ENCODE data around the gene FAM234A.

- TF ChIP-seq CTCF (conservative IDR thresholded peaks at IDR 0.05 in 1 of 2, IDR thresholded peaks at IDR 0.05 in 1 of 2; ENCODE audit: extremely low read depth in 1 of 2, insufficient read depth in 1 of 2, low read depth in 1 of 2, low read length in 2 of 2) (no peak), EZH2 (IDR thresholded peaks at IDR 0.05; ENCODE audit: borderline replicate concordance, low read length) (no peak)
Observed at GRCh38 chr16:290015-290680, 55.5 kb downstream of the FAM234A start.
